ENCODE results near the gene JAK3.
A peak's percentile ranks its signal among the peaks of the same experiment; 100 is the strongest.

Gene JAK3

DNA sequence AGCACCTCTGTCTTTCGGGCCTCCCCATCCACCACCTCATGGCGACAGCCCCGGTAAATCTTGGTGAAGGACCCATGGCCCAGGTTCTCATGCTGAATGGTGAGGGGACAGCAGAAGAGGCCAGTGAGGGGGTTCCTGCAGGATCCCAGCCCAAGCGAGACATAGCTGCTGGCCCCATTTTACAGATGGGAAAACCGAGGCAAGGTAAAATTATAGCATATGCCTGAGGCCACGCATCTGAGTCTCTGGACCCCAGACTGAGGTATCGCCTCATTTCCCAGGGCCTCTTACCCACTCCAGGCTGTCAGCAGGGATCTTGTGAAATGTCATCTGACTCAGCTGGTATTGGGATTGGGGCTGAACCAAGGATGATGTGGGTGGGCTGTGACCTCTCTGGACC, 9.8 kb downstream of the JAK3 start:
- no peak for DNase-seq

- no peak for DNase-seq
Observed at GRCh38 chr19:17836530-17836929, 11.3 kb downstream of the JAK3 start.

- DNase-seq = no peak
Observed at GRCh38 chr19:17835182-17836006, 12.4 kb downstream of the JAK3 start.

DNA sequence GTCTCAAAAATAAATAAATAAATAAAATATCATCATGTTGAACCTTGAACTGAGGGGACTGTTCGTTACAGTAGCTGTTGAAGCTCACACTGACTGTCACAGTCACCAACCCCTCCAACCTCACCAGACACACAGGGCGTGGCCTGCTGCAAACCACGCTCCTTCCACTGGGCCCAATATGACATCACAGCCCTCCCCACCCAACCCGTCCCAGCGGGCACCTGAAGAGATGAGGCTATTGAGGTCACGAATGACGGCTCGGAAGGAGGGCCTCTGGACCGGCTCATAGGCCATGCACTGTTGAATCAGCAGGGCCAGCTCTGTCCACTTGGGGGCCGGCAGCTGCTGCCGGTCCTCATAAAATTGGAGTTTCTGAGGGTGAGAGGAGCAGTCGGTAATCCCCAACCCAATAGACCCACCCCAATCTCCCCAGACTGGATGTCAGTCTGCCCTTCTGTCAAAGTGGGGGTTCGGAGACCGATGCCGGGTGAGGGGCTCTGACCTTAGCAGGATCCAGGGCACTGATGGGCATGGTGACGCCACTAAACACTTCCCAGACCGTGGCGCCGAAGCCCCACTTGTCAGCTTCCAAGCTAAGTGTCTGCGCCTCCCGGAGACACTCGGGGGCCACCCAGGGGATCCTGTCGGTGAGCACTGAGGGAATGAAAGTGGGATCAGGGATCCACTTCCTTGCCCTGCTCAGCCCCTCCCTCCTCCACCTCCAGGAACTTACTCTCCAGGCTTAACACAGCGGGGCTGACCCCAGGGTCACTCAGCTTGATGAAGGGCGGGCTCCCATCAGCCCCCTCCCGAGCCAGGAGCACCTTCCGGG, 13.2 kb downstream of the JAK3 start:
- no peak for DNase-seq

DNA sequence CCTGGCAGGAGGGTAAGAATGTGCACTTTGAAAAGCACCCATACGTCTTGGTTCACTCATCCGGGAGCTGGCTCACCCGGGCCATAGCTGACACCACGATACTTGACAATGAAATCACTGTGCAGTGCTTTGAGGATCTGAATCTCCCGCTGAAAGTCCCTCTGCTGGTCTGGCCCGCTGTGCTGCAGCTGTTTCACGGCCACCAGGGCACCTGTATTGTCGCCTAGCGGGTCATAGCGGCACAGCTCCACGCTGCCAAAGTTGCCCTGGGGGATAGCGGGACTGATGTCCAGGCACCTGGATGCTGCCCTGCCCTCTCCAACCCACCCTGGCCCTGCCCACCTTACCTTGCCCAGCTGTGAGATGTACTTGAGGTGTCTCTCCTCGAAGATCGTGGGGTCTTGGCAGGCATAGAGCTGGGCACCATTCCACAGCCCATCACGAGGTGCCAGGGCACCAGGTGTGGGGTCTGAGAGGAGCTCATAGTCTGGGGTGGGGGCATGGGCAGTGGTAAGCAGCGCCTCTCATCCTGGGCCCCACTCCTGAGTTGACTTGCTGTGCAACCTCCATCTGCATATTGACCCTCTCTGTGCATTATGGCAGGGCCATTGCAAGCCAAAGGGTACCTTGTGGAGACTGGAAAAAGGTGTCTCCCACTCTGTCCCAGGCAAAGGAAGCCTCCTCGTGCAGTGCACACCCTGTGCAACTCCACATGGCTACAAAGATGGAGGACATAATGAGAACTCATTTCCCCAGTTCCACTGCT, 15.2 kb downstream of the JAK3 start:
- no peak for DNase-seq

GRCh38 chr19:17831419-17831888, 16.3 kb downstream of the JAK3 start:
- DNase-seq = no peak

DNA sequence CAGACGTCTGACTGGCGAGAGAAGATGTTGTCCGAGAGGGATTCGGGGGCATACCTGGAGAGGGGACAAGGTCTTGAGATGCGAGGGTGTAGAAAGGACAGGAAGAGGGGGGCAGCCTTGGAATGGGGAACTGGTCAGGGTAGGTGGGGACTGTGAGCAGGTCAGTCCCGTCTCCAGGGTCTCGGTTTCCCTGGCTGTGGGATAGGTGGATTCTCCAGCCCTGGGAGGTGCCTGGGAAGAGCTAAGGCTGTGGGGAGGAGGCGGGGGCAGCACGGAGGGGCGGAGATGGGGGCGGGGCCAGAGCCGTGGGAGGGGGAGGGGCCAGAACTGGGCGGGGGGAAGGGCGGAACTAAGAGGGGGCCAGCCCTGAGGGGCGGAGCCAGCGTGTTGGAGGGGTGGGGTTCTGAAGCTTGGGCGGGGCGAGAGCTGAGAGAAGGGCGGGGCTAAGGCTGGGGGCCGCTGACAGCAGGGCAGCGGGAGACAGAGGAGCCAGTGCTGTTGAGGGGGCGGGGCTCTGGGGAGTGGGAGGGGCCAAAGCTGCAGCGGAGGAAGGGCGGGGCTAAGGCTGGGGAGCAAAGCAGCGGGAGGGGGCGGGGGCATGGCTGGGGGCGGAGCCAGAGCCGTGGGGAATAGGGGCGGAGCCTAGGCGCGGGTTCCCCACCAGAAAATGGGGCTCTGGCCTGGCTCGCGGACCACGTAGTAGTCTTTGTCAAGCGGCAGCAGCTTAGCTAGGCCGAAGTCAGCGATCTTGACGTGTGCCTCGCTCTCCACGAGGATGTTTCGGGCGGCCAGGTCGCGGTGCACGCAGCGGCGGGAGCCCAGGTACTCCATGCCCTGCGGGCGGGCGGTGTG, 17.0 kb downstream of the JAK3 start:
- DNase-seq = peak; percentile 47

- DNase-seq = no peak
Observed at GRCh38 chr19:17829855-17830566, 17.8 kb downstream of the JAK3 start.

DNA sequence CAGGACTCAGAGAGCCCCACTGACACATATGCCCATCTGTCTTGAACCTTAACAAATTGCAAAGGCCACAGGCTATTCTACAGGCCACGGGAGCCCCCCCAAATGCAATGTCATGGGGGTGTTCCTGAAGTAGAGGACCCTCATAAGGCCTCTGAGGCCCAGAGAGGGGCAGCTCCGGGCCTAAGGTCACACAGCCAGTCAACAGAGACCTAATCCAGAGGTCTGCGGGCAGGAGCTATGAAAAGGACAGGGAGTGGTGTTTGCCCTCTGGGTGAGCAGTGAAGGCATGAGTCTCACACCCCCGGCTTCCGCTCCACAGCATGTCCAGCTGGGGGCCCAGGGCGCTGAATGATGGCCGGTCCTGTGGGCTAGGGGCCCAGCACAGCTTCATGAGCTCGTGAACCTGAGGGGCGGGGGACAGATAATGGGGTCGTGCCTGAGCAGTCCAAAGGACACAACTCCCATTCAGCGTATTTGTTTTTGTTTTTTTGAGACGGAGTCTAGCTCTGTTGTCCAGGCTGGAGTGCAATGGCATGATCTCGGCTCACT, 21.2 kb downstream of the JAK3 start:
- DNase-seq = no peak

- no peak for DNase-seq
Observed at GRCh38 chr19:17824339-17824738, 23.4 kb downstream of the JAK3 start.

- DNase-seq = no peak
Observed at GRCh38 chr19:17821190-17821589, 26.6 kb downstream of the JAK3 start, which contains the start of gene INSL3. Gene INSL3, minus strand, starts transcription at chr19:17821519. Its CDS starts 13 bp downstream, at chr19:17821506.

DNA sequence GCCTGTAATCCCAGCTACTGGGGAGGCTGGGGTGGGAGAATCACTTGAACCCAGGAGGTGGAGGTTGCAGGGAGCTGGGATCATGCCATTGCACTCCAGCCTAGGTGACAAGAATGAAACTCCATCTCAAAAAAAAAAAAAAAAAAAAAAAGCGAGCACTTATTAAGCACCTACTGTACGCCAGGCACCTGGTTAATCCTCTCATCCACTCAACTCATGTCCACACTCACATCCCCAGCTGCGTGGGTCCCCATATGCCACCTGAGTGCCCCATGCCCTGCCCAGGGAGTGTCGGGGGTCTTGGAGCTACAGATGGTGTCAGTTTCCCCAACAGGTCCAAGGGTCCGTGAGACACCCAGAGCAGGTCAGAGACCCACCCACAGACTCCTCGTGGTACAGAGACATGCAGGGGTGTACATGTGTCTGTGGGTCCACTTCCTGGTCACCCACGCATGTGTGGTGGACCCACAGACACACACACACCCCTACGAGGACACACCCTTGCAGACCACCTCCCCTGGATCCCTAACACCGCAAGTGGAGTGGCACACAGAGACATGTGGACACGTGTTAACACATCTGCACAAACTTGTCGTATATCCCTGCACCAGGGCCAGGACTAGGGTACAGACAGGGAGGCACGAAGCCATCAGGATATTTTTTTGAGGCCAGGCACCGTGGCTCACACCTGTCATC, 30.0 kb downstream of the JAK3 start:
- DNase-seq = no peak

GRCh38 chr19:17812099-17812498, 35.7 kb downstream of the JAK3 start:
- no peak for DNase-seq

- DNase-seq = no peak
Observed at GRCh38 chr19:17811681-17812080, 36.1 kb downstream of the JAK3 start.

DNA sequence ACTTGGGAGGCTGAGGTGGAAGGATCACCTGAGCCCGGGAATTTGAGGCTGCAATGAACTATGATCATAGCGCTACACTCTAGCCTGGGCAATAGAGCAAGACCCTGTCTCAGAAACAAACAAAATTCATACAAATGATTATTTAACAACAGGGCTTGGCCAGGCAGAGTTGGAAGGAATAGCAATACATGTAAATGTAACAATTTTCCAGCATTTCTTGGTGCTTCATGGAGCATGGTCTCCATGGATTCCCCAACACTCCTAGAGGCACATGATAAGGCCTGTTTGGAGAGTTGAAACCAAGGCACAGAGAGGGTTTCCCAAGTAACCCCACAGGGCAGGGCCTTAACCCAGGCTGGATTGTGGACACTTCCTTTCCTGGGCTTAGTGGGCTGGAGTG, 36.7 kb downstream of the JAK3 start:
- DNase-seq = no peak

DNA sequence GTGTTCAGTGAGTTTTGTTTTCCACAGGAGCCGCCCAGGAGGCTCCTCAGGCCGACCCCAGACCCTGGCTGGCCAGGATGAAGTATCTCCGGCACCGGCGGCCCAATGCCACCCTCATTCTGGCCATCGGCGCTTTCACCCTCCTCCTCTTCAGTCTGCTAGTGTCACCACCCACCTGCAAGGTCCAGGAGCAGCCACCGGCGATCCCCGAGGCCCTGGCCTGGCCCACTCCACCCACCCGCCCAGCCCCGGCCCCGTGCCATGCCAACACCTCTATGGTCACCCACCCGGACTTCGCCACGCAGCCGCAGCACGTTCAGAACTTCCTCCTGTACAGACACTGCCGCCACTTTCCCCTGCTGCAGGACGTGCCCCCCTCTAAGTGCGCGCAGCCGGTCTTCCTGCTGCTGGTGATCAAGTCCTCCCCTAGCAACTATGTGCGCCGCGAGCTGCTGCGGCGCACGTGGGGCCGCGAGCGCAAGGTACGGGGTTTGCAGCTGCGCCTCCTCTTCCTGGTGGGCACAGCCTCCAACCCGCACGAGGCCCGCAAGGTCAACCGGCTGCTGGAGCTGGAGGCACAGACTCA, 40.0 kb downstream of the JAK3 start:
- DNase-seq = no peak

DNA sequence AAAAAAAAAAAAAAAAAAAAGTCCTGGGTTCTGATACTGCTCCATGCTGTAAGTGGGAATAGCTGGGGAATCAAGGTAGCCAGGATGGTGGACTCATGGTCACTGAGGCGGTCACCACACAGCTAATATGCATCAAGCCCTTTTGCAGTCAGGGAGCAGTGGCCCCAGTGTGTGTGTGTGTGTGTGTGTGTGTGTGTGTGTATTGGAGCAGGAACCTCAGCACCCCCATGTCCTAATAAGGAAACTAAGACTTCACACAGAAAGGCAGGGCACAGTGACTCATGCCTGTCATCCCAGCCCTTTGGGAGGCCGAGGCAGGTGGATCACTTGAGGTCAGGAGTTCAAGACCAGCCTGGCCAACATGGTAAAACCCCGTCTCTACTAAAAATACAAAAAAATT, 40.8 kb downstream of the JAK3 start:
- no peak for DNase-seq

- no peak for DNase-seq
Observed at GRCh38 chr19:17805427-17805826, 42.4 kb downstream of the JAK3 start.

DNA sequence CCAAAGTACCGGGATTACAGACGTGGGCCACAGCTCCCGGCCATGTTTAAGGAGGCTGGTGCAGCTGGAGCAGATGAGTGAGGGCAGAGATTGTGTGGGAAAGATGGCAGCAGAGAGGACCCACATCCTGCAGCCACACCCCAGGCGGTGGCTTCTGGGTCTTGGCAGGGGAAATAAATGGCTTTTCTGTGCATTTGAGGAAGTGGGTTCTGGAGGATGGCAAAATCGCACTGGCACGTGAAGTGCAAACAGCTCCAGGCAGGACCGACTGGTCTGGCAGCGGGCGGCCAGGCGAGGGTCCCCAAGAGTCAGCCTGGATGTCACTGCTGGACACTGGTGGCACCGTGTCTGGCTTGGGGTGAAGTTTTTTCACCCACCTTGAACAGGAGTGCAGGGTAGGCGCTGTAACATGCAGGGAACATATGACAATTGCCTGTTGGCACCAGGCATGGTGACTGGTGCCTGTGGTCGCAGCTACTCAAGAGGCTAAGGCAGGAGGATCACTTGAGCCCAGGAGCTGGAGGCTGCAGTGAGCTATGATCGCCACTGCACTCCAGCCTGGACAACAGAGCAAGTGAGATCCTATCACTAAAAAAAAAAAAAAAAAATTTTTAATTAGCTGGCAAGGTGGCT, 44.4 kb downstream of the JAK3 start:
- DNase-seq = peak; percentile 38

Measured in CD4-positive, alpha-beta T cell treated with Interferon gamma for 1 hour (primary cell).